NCI-H446 (cell line): ENCODE data around the gene CENPK.
"Not testable (repeated sequence)": the region's sequence is repeated elsewhere in the genome, so short reads cannot be mapped to it uniquely, and the experiment has no call there.

Source experiments
- DNase-seq, 2 experiments: peaks; one replicate each; lab custom pipeline; 2025; lab: John Stamatoyannopoulos, UW

Gene CENPK

GRCh38 chr5:65506961-65507360 is 56.0 kb downstream of the CENPK start:
- DNase-seq, result peak; percentile 2 to 41

GRCh38 chr5:65489119-65489518 is 73.8 kb downstream of the CENPK start:
- DNase-seq, result no peak

DNA sequence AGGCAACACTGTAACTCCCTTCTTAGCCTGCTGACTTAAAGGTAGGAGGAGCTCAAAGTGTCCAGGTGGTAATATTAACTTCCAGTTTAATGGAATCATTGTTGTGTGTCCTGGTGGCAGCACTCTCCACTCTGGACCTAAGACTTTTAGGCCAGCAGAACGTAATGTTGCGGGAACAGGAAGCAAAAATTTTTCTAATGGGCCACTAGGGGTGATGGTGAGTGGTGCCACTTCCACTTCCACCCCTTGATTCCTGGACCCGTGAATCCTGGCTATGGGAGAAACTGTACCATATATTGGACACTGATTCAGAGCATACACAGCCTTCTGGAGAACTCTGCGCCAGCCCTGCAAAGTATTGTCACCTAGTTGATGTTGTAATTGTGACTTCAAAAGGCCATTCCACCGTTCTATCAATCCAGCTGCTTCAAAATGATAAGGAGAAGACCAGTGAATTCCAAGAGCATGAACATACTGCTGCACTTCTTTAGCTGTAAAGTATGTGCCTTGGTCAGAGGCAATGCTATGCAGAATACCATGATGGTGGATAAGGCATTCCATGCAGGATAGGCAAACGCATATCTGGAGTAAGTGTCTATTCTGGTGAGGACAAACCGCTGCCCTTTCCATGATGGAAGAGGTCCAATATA is 74.8 kb downstream of the CENPK start:
- not testable (repeated sequence) for DNase-seq

DNA sequence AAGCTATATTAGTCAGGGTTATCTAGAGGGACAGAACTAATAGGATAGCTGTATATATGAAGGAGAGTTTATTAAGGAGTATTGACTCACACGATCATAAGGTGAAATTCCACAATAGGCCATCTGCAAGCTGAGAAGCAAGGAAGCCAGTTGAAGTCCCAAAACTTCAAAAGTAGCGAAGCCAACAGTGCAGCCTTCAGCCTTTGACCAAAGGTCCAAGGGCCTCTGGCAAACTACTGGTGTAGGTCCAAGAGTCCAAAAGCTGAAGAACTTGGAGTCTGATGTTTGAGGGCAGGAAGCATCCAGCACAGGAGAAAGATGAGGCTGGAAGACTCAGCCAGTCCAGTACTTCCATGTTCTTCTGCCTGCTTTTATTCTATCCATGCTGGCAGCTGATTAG is 76.2 kb downstream of the CENPK start:
- DNase-seq, result not testable (repeated sequence)

DNA sequence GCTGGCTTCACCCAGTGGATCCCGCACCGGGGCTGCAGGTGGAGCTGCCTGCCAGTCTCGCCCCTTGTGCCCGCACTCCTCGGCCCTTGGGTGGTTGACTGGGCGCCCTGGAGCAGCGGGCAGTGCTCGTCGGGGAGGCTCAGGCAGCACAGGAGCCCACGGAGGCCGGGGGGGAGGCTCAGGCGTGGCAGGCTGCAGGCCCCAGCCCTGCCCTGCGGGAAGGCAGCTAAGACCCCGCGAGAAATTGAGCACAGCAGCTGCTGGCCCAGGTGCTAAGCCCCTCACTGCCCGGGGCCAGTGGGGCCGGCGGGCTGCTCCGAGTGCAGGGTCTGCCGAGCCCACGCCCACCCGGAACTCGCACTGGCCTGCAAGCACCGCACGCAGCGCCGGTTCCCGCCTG is 77.6 kb downstream of the CENPK start:
- DNase-seq, result no peak

DNA sequence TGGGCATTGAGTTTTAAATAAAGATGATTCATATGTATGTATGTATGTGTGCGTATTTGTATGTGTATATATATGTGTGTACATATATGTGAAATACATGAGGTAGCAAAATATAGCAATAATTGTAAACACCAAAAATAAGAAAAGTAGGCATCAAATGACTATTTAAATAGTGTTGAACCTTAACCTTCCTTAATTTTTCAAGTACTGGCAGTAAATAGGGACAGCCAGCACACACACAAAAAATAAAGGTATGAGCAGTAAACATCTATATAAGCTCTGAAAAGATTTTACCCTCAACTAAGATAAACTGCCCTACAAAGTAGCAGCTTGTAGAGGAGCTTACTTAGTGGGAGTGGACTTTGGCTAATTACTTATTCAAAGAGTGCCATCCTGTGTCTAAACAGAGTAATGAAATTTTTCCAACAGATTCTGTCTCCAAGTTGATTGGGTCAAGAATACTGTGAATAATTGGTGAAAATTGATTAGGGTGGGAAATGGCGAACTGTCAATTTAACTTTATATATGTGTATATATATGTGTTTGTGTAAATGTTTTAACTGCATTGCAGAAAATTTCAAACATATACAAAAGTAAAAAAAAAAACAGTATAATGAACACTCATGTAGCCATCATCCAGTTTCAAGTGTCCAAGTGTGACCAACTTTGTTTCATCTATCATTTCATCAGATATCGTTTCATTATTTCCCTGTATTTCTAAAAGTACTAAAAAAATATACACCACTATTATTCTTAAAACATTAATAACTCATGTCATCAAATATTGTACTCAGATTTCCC is 79.2 kb downstream of the CENPK start:
- DNase-seq, result peak; percentile 45 to 65

GRCh38 chr5:65482736-65483545 is 80.0 kb downstream of the CENPK start:
- peak; percentile 41 to 45 for DNase-seq

GRCh38 chr5:65482296-65482735 is 80.7 kb downstream of the CENPK start:
- DNase-seq, result peak in 1 of 2 experiments; percentile 11

DNA sequence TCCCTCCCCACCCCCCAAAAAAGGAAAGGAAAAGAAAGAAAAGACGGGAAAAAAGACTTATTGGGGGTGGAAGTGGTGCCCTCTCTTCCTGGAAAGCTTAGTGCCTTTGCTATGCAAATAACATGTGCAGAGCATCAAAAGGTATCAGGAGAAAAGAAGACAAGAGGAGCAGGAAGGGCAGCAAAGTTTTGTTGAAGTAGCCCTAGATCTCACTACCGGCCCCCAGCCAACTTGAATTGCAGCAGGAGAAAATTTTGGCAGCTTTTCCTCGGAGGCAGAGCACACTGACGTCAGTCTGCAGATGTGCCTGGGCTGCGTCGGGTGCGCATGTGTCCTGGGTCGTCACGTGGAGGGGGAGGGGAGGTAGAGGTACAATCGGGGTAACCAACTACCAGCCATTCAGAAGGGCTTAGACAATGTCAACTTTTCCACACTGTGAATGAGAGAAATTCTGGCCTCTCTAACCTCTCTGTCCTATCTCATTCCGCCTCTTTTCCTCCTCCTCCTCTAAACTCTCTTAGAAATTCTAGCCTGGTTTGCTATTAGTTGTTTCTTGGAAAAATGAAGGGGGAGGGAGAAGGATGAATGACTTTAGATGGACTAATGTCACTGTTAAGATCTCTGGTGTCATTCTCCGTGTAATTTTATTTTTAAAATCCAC is 81.2 kb downstream of the CENPK start, which contains the start of gene ADAMTS6:
Gene ADAMTS6, minus strand, starts transcription at position 286 of the 661 bp plus-strand sequence. CDS start 8,247 bp downstream, outside the sequence.
- peak; percentile 87 to 94 for DNase-seq

GRCh38 chr5:65481171-65481581 is 81.8 kb downstream of the CENPK start:
- DNase-seq, result no peak

- peak; percentile 53 to 55 for DNase-seq
These were observed 82.6 kb downstream of the CENPK start for GRCh38 chr5:65480306-65480865.

DNA sequence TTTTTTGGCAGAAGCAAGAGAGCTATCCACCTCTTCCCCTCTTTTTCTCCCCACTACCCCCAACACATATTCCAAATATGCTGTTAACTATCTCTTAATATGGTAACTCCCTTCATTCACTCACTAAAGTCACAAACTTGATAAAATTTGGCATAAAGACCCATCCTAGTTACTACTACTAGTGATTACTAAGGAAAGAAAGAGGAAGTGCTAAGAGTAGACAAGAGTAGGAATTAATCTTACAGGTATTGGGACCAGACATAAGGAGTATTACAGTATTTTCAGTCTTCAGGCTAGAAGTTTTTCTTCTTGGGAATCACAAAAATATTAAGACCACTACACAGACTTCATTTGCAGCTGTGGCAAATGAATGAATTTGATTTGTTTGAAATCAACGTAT is 83.4 kb downstream of the CENPK start:
- no peak for DNase-seq

GRCh38 chr5:65478336-65478735 is 84.6 kb downstream of the CENPK start:
- no peak for DNase-seq

GRCh38 chr5:65475895-65476294 is 87.1 kb downstream of the CENPK start:
- no peak for DNase-seq

- DNase-seq, result no peak
These were observed 87.6 kb downstream of the CENPK start for GRCh38 chr5:65475336-65475735.

DNA sequence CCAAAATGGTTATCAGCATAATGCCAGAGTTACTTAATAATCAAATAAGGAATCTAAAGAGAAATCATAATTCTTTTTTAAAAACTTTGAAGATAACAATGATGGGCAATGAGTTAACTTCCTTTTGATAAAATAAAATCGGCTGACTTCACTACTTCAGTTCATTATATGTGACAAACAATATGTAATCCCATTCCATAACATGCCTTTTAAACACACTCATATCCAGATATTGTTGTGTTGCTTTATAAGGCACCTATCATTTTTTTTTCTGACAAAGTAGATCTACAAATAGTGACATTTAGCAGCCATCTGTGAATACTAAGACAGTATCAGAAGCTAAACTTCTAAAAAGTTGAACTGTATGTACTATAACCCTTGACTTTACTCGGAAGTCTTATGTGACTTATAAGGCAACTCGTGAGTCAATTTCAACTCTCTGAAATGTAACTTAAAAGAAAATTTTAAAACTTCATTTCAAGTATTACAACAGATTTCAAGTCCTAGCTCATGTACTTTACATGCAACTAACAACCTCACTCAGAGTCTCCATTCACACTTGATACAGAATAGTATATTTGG is 88.7 kb downstream of the CENPK start:
- DNase-seq, result no peak

DNA sequence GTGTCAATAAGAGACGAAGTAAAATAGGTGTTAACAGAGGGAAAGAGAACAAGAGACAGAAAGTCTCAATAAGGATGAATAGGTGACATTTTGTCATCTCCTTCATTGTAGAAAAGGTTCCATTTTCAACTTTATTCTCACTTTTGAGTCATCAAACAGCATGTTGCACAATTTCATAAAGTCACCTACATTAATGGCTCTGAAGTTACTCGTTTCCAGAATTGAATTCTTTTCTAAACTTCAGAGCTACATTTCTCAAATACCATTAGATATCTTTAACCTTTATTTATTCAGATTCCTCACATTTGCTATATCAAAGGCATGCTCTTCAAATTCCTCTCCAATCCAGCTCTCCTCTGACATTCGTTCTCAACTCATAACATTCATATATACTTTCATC is 94.3 kb downstream of the CENPK start:
- no peak for DNase-seq
